Ovary (tissue), 9 donors: ENCODE results near the gene CTDSP2. TPM values are rescaled to one million over a fixed set of nuclear protein-coding genes. Genes with fewer than 3 reads are reported as not detected.
A peak's percentile ranks its signal among the peaks of the same experiment; 100 is the strongest.

ENCODE experiments used
- DNase-seq, 5 donors: peaks; one replicate each; pipeline ENCODE4 v3.0.0-alpha.2; 2019 to 2020
- H3K27ac ChIP-seq, 2 donors: fragments of 200-600 bp; one replicate each; pipeline versions ENCODE4 v1.5.1 to v1.8.0; 2019 to 2022
- H3K27me3 ChIP-seq: fragments of 200-600 bp; one replicate; pipeline ENCODE4 v1.8.0; 2022
- H3K36me3 ChIP-seq: fragments of 200-600 bp; sonication (generic); one replicate; pipeline ENCODE4 v1.5.1; 2019
- H3K4me1 ChIP-seq: one replicate; pipeline ENCODE4 v1.8.1; 2013; ENCODE audit warnings: mild to moderate bottlenecking, moderate library complexity; ENCODE audit not compliant: insufficient read depth
- H3K4me3 ChIP-seq: fragments of 200-600 bp; sonication (generic); one replicate; pipeline ENCODE4 v1.5.1; 2017
- H3K9me3 ChIP-seq, 2 donors: fragments of 200-600 bp in 1 of 2; sonication (generic) in 1 of 2; one replicate each; pipeline versions ENCODE4 v1.5.1 to v1.8.1; 2013 to 2019; ENCODE audit warnings: mild to moderate bottlenecking in 1 of 2, moderate library complexity in 1 of 2
- EP300 ChIP-seq: sonication (generic); formaldehyde crosslinking; IDR thresholded peaks from one replicate; pipeline ENCODE4 v1.6.1; 2017; ENCODE audit warnings: antibody characterized with exemption
- POLR2A ChIP-seq: fragments of 450-650 bp; IDR thresholded peaks from one replicate; pipeline ENCODE4 v1.6.1; 2017; ENCODE audit warnings: antibody characterized with exemption, mild to moderate bottlenecking, moderate library complexity
- WGBS, 3 donors: extraction: QIAGEN DNeasy Blood & Tissue Kit in 1 of 3; methylation state at CpG; one replicate each; pipeline versions ENCODE4 v1.1.5 to v1.1.7; 2013 to 2017; 5-methylcytosine and 5-hydroxymethylcytosine counted together
- intact Hi-C, 4 donors: fragments of 100-400 bp; cut with DNase I; formaldehyde crosslinking; loops; one replicate each; pipeline versions ENCODE4 v1.11.0 to v1.15.1; 2022 to 2023
- polyA plus RNA-seq, 2 donors: library from polyadenylated mRNA; stranded (reverse); fragments of 200-250 nt in 1 of 2; fragments of 350-450 nt in 1 of 2; fragmentation: Illumina TruSeq in 1 of 2; extraction: RNeasy Lipid Tissue Mini Kit (QIAGEN cat#74804) in 1 of 2; gene quantifications; one replicate each; pipeline ENCODE4 v1.2.3, GENCODE V29; 2013 to 2014
- total RNA-seq, 7 donors: library from RNA; depleted of rRNA in 2 of 7; stranded (reverse); fragments of >200 nt in 2 of 7; fragmentation: NEBNext Ultra II Directional in 3 of 7; extraction: Animal tissue kit (Norgen Biotek cat#: 25700) in 3 of 7; gene quantifications; one replicate each; pipeline versions ENCODE4 v1.1.0 to v1.2.4, GENCODE V29; 2016 to 2023
- TF ChIP-seq, protein P1 (sequence below), 3 donors: fragments of 450-650 bp in 2 of 3; fragments of 200-600 bp in 1 of 3; IDR thresholded peaks; one replicate each; pipeline versions ENCODE4 v1.5.1 to v1.8.0; 2016 to 2022; ENCODE audit warnings: antibody characterized with exemption in 3 of 3, mild to moderate bottlenecking in 1 of 3
- donor health status: DM: no; HTN: no; CAD: no; lungs with moderate emphysema.
- donor health status: DM: no; HTN: no; CAD: no.
- donor health status: Bipolar disorder and iron deficiency.
- donor health status: DM: yes; HTN: yes; CAD: no.
- donor health status: DM: no; HTN: no; CAD: no.
- donor health status: DM: yes; HTN: yes; CAD: no.

The CTDSP2 gene
- total and polyA plus RNA-seq, 9 donors: 73.1 to 212 (median 166) TPM

DNA sequence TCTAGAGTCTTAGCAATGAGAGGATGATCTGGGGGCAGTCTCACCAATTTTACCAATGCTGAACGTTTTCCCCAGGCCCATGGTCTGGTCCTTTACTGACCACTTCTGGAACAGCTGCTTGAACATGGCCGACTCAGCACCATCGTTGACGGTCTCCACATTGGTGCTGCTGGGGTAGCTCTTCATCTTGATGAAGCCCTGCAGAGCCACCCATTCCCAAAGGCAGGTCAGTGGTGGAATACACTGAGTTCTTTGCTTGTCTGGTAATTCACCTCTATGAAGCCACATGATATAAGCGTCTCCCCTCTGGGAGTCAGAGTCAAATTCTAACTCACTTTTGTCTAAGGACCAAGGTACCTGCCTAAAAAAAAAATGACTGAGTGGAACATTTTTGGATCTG, 38.2 kb downstream of the CTDSP2 start:
- intact Hi-C loops: no loop called here
- TF ChIP-seq POLR2A (no peak), EP300 (no peak)
- TF ChIP-seq, protein P1, sequence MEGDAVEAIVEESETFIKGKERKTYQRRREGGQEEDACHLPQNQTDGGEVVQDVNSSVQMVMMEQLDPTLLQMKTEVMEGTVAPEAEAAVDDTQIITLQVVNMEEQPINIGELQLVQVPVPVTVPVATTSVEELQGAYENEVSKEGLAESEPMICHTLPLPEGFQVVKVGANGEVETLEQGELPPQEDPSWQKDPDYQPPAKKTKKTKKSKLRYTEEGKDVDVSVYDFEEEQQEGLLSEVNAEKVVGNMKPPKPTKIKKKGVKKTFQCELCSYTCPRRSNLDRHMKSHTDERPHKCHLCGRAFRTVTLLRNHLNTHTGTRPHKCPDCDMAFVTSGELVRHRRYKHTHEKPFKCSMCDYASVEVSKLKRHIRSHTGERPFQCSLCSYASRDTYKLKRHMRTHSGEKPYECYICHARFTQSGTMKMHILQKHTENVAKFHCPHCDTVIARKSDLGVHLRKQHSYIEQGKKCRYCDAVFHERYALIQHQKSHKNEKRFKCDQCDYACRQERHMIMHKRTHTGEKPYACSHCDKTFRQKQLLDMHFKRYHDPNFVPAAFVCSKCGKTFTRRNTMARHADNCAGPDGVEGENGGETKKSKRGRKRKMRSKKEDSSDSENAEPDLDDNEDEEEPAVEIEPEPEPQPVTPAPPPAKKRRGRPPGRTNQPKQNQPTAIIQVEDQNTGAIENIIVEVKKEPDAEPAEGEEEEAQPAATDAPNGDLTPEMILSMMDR (IDR thresholded peaks at IDR 0.05): no peak
- no peaks in the 10 kb centered on the region for H3K27me3 ChIP-seq
- no peak for DNase-seq
- no peak overlapping the region for H3K27ac ChIP-seq
- no peak overlapping the region for H3K4me3 ChIP-seq
- H3K9me3 ChIP-seq: no peaks in the 10 kb centered on the region
- WGBS, 3 donors: 84 to 89% (median 87%) methylated on average over 5 of the region's 5 CpGs
- no peaks in the 10 kb centered on the region for H3K36me3 ChIP-seq
- no peaks in the 10 kb centered on the region for H3K4me1 ChIP-seq

DNA sequence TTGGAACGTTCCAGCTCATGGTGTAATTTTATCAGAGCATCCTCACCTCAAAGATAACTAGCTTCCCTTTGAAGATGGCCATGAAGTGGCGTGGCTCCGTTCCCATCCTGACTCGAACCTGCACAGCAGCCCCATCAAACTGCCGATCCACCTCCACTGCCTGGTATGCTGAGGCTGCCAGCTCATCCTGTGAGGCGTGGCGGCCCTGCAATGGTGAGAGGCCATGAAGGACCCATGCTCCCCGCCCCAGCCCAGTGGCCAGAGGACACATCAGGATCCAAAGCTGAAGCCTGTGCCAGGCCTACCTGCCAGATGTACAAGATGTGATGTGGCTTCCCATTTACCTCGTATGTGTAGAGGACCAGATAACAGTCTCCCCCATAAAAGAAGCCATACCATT, 39.2 kb downstream of the CTDSP2 start:
- Histone ChIP-seq H3K4me3 (no peak overlapping the region), H3K27ac (no peak overlapping the region), H3K27me3 (no peaks in the 10 kb centered on the region), H3K9me3 (no peaks in the 10 kb centered on the region), H3K36me3 (no peaks in the 10 kb centered on the region), H3K4me1 (no peaks in the 10 kb centered on the region)
- DNase-seq: no peak
- intact Hi-C loops: no loop called here
- WGBS, 3 donors: 84 to 87% (median 84%) methylated on average over 9 of the region's 9 CpGs
- TF ChIP-seq POLR2A (no peak), EP300 (no peak)
- TF ChIP-seq, protein P1 (IDR thresholded peaks at IDR 0.05): no peak

DNA sequence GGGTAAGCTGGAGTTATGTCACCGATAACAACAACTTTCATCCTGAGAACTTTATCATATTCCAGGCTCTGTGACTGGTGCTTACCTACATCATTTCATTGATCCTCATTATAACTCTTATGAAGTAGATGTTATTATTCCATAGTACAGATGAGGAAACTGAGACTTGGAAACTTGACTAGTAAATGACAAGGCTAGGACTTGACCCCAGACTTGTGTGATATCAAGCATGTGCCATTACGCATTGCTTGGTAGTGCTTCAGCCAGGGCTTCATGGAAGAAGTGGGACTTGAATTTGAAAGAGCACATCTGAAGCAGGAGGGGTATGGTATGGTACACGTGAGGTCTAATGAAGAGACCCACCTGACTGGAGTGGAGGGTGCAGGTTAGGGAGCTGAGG, 39.9 kb downstream of the CTDSP2 start:
- H3K4me3 ChIP-seq: no peak overlapping the region
- H3K27ac ChIP-seq: no peak overlapping the region
- no peak for DNase-seq
- no peaks in the 10 kb centered on the region for H3K27me3 ChIP-seq
- TF ChIP-seq POLR2A (no peak), EP300 (no peak)
- TF ChIP-seq, protein P1 (IDR thresholded peaks at IDR 0.05): no peak
- intact Hi-C loops: no loop called here
- H3K36me3 ChIP-seq: no peaks in the 10 kb centered on the region
- H3K4me1 ChIP-seq: no peaks in the 10 kb centered on the region
- H3K9me3 ChIP-seq: no peaks in the 10 kb centered on the region
- 94 to 98% (median 98%) methylated on average over 3 of the region's 3 CpGs for WGBS, 3 donors

DNA sequence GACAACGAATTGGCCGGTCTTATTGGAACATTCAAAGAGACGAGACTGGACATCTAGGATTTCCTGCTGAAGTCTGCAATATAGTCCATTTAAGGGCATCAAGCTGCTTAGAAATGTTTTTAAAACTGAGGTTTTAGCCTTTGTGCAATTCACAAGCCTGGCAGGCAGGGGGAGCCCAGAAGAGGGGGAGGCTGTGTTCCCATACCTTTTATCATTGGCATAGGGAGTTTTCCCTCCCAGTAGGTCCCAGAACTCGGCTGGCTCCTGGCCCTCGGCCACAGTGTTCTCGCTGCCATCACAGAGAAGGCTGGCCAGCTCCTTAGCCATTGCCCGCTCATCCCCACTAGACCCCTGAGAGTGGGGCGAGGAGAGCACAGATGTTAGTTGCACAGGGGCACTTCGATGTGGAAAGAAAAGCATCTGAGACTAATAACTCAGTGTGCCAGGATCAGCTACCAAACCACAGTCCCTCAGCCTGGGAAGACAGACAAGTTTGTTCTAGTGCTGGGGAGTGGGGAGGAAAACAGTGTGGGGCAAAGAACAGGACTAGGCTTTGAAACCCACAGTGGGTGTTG, 43.1 kb downstream of the CTDSP2 start:
- TF ChIP-seq, protein P1 (IDR thresholded peaks at IDR 0.05): peak; percentile 49 to 74 (median 50)
- TF ChIP-seq EP300: no peak
- no peaks in the 10 kb centered on the region for H3K9me3 ChIP-seq
- H3K36me3 ChIP-seq: no peaks in the 10 kb centered on the region
- 36 to 41% (median 40%) methylated on average over 9 of the region's 9 CpGs for WGBS, 3 donors
- H3K27ac ChIP-seq: peak overlapping the region in 1 of 2 donors; percentile 13
- DNase-seq: peak in 3 of 5 donors; percentile 48 to 69 (median 58)
- no peaks in the 10 kb centered on the region for H3K27me3 ChIP-seq
- H3K4me1 ChIP-seq: no peaks in the 10 kb centered on the region
- intact Hi-C loops: no loop called here
- no peak overlapping the region for H3K4me3 ChIP-seq
